HEK293 (cell line): Measurements from ENCODE around the gene CCR5AS.
"Not testable (repeated sequence)": the region's sequence is repeated elsewhere in the genome, so short reads cannot be mapped to it uniquely, and the experiment has no call there.

Source experiments
- CTCF ChIP-seq: fragments of 450-650 bp; formaldehyde crosslinking; IDR thresholded peaks from 2 replicates; pipeline ENCODE4 v1.5.1; 2016; ENCODE audit warnings: missing biosample characterization, missing genetic modification characterization
- EGR2 ChIP-seq: fragments of 450-650 bp; formaldehyde crosslinking; IDR thresholded peaks from 2 replicates; pipeline ENCODE4 v1.5.1; 2016; ENCODE audit warnings: low read depth, missing biosample characterization, missing genetic modification characterization
- ELK4 ChIP-seq: IDR thresholded peaks from 2 replicates; pipeline ENCODE4 v1.6.1; 2011; ENCODE audit warnings: mild to moderate bottlenecking, low read depth, low read length, borderline replicate concordance
- MYNN ChIP-seq: fragments of 450-650 bp; formaldehyde crosslinking; IDR thresholded peaks from 2 replicates; pipeline ENCODE4 v1.5.1; 2016; ENCODE audit warnings: missing biosample characterization, missing genetic modification characterization, borderline replicate concordance
- ZBTB11 ChIP-seq: fragments of 450-650 bp; formaldehyde crosslinking; conservative IDR thresholded peaks from 2 replicates; pipeline ENCODE4 v1.5.1; 2016; ENCODE audit warnings: low read depth, missing biosample characterization, missing genetic modification characterization
- ZBTB7A ChIP-seq: fragments of 450-650 bp; formaldehyde crosslinking; IDR thresholded peaks from 2 replicates; pipeline ENCODE4 v1.5.1; 2016; ENCODE audit warnings: low read depth, missing biosample characterization, missing genetic modification characterization
- ZEB2 ChIP-seq: fragments of 450-650 bp; formaldehyde crosslinking; IDR thresholded peaks from 2 replicates; pipeline ENCODE4 v1.5.1; 2016; ENCODE audit warnings: missing biosample characterization, missing genetic modification characterization
- ZNF132 ChIP-seq: fragments of 450-650 bp; formaldehyde crosslinking; IDR thresholded peaks from 2 replicates; pipeline ENCODE4 v1.5.1; 2017; ENCODE audit warnings: missing biosample characterization, missing genetic modification characterization, borderline replicate concordance
- ZNF174 ChIP-seq: fragments of 450-650 bp; formaldehyde crosslinking; IDR thresholded peaks from 2 replicates; pipeline ENCODE4 v1.5.0; 2017; ENCODE audit warnings: missing biosample characterization, mild to moderate bottlenecking, missing genetic modification characterization
- ZNF24 ChIP-seq: fragments of 450-650 bp; formaldehyde crosslinking; IDR thresholded peaks from 2 replicates; pipeline ENCODE4 v1.5.1; 2016; ENCODE audit warnings: missing biosample characterization, missing genetic modification characterization
- ZNF292 ChIP-seq: fragments of 450-650 bp; formaldehyde crosslinking; IDR thresholded peaks from 2 replicates; pipeline ENCODE4 v1.5.1; 2016; ENCODE audit warnings: low read depth, missing biosample characterization, missing genetic modification characterization, borderline replicate concordance
- ZNF610 ChIP-seq: fragments of 450-650 bp; formaldehyde crosslinking; IDR thresholded peaks from 2 replicates; pipeline ENCODE4 v1.5.1; 2016; ENCODE audit warnings: missing biosample characterization, missing genetic modification characterization, borderline replicate concordance

DNA sequence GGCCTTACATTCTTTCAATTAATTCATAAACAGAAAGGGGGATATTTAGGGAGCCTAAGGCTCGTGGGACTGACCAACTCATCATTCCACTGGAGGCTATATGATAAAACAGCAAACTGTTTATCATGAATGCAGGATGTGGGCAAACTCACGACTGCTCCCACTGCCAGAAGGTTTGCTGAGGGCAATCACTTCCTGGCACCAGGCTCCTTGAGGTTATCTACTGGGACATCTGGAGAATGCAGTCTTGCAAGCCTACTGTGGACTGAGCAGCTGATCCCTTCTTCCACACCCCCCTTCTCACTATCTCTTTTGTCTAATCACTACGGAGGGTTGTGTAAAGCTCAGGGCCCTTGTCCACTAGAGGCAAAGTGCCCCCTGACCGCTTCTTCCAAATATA, 26.3 kb upstream of the CCR5AS start:
- not testable (repeated sequence) for TF ChIP-seq ELK4; ZNF132 (tag by site-specific recombination); ZEB2 (tag by site-specific recombination); CTCF; EGR2 (tag by site-specific recombination); MYNN (tag by site-specific recombination); ZNF24; ZBTB7A (tag by site-specific recombination); ZNF174 (tag by site-specific recombination); ZBTB11 (tag by site-specific recombination); ZNF292 (tag by site-specific recombination); ZNF610
